ENCODE results near the gene MTMR12.
"Not testable (repeated sequence)": the region's sequence is repeated elsewhere in the genome, so short reads cannot be mapped to it uniquely, and the experiment has no call there.

MTMR12 gene

DNA sequence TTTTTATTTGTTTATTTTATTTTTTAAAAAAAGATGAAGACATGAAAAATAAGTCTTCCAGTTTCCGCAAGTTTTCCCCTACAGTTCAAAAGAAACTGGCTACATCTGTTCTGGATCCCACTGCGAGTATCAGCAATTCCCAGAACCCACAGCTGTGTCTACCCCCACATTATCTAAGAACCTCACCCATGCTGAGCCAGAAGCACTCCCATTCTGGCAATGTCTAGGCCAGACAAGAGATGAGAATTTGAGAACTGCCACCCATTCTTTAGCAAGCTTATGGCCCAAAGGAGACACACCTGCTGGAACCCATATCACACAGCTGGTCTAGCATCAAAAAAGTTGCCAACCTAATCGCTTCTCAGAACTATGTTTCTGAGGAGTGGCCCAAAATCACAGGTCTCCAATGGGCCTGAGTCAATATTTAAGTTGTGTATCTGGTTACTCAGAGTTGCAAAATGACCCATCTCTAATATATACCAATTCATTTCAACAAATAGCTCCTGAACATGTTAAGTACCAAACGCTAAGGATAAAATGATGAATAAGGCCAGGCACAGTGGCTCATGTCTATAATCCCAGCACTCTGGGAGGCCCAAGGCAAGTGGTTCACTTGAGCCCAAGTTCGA, 27.1 kb downstream of the MTMR12 start:
- H3K4me3 ChIP-seq (replicated peaks; ENCODE audit: low read depth, low read length): no peak overlapping the region
- no peak for DNase-seq (ENCODE audit: low read depth)
- TF ChIP-seq, protein P1, sequence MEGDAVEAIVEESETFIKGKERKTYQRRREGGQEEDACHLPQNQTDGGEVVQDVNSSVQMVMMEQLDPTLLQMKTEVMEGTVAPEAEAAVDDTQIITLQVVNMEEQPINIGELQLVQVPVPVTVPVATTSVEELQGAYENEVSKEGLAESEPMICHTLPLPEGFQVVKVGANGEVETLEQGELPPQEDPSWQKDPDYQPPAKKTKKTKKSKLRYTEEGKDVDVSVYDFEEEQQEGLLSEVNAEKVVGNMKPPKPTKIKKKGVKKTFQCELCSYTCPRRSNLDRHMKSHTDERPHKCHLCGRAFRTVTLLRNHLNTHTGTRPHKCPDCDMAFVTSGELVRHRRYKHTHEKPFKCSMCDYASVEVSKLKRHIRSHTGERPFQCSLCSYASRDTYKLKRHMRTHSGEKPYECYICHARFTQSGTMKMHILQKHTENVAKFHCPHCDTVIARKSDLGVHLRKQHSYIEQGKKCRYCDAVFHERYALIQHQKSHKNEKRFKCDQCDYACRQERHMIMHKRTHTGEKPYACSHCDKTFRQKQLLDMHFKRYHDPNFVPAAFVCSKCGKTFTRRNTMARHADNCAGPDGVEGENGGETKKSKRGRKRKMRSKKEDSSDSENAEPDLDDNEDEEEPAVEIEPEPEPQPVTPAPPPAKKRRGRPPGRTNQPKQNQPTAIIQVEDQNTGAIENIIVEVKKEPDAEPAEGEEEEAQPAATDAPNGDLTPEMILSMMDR (IDR thresholded peaks at IDR 0.05; ENCODE audit: low read length, missing control alignments): no peak

DNA sequence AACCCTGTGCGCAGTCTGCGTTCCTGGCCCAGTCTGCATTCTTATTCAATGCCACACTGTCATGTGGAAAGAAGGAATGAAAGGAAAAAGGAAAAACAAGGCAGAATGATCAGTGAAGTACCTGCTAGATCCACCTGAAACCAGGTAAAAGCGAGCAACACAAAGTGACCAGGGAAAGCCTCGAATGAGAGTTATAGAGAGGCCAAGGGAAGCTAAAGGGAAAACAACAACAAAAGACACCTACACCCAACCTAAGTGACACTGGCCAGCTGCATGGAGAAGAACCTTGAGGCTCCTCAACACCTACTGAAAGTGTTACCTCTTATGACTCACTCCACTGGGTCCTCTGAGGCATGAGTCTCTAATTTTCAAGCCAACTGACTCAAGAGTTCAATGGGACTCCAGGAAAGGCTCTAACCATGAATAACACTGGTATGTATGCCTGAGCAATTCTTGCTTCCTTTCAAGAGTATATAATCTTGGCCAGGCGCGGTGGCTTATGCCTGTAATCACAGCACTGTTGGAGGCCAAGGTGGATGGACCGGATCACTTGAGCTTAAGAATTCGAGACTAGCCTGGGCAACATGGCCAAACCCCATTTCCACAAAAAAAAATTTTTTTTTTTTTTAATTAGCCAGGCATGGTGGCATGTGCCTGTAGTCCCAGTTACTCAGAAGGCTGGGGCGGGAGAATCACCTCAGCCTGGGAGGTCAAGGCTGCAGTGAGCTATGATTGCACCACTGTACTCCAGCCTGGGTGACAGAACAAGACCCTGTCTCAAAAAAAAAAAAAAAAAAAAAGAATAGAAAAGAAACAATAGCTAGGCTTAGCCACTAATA, 29.0 kb downstream of the MTMR12 start:
- no peak overlapping the region for H3K4me3 ChIP-seq (replicated peaks; ENCODE audit: low read depth, low read length)
- TF ChIP-seq, protein P1 (IDR thresholded peaks at IDR 0.05; ENCODE audit: low read length, missing control alignments): no peak
- peak; percentile 50 for DNase-seq (ENCODE audit: low read depth)

DNA sequence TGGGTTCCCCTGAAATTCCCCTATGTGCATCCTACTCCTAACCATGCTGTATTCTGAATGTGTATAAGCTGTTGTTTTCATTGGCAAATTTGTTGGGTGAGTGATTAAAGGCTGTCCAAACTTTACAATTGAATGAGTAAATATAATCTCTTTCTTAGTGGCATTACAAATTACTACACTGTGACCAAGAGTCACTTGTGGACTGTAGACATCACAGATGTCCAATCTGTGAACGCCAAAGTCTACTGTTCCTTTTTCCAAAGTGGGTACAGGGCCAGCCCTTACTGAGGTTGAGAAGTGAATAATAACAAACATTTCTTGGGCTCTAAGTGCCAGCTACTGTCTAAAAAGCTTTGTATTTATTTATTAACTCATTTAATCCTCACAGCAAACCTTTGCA, 29.7 kb downstream of the MTMR12 start:
- no peak for DNase-seq (ENCODE audit: low read depth)
- no peak overlapping the region for H3K4me3 ChIP-seq (replicated peaks; ENCODE audit: low read depth, low read length)

DNA sequence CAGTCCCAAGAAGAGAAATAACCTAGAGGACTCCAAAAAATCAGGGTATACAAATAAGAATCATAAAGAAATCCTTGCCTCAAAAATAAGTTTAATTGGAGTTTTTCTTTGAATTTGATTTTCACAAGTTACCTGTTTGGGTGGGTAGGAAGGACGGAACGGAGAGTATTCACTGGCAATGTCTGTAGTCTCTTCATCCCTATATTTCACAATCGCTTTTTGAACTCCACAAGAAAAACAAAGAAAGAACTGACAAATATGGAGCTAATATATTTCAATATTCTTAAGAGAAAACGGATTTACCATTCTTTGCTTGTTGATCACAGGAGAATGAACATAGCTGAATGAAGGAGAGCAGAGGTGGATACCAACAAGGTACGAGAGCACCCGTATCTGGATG, 30.1 kb downstream of the MTMR12 start:
- no peak overlapping the region for H3K4me3 ChIP-seq (replicated peaks; ENCODE audit: low read depth, low read length)
- TF ChIP-seq, protein P1 (IDR thresholded peaks at IDR 0.05; ENCODE audit: low read length, missing control alignments): no peak
- DNase-seq (ENCODE audit: low read depth): no peak

More for the DNA sequence above, 29.7 kb downstream of the MTMR12 start:
- TF ChIP-seq, protein P1 (IDR thresholded peaks at IDR 0.05; ENCODE audit: low read length, missing control alignments): no peak

DNA sequence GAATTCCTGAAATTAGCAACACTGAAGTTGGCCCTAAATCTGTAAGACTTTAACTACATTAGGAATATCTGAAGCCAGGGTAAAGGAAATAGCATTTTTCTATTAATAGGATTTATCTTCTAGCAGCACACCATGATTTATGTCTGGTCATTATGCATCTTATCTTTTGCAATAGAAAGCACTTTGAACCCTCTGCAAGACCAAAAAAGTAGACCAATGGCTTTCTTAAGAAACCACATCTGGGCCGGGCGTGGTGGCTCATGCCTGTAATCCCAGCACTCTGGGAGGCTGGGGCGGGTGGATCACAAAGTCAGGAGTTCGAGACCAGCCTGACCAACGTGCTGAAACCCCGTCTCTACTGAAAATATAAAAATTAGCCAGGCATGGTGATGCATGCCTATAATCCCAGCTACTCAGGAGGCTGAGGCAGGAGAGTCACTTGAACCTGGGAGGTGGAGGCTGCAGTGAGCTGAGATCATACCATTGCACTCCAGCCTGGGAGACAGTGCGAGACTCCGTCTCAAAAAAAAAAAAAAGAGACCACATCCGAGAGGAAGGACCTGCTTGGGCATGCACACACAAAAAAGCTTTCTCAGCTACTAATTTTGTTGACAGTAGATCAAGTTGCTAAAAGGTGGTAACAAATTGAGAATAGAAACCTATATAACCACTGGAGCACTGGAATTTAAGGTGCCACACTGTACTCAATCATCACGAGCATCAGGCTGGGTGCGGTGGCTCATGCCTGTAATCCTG, 31.2 kb downstream of the MTMR12 start:
- DNase-seq (ENCODE audit: low read depth); H3K4me3 ChIP-seq (replicated peaks; ENCODE audit: low read depth, low read length): not testable (repeated sequence)

DNA sequence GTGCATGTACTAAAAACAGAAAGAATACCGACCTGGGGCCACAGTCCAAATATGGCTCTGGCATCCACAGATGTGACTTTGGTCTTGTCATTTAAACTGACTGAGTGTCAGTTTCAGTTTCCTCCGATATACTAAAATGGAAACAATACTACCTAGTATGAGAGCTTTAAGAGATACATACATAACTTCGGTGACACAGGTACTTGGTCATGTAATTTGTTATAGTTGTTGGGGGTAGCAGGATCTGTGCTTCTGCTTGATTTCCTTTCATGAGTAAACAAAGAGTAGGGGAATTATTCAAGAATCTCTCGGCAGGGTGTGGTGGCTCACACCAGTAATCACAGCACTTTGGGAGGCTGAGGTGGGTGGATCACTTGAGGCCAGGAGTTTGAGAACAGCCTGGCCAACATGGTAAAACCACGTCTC, 32.1 kb downstream of the MTMR12 start:
- no peak overlapping the region for H3K4me3 ChIP-seq (replicated peaks; ENCODE audit: low read depth, low read length)
- TF ChIP-seq, protein P1 (IDR thresholded peaks at IDR 0.05; ENCODE audit: low read length, missing control alignments): no peak
- DNase-seq (ENCODE audit: low read depth): no peak

DNA sequence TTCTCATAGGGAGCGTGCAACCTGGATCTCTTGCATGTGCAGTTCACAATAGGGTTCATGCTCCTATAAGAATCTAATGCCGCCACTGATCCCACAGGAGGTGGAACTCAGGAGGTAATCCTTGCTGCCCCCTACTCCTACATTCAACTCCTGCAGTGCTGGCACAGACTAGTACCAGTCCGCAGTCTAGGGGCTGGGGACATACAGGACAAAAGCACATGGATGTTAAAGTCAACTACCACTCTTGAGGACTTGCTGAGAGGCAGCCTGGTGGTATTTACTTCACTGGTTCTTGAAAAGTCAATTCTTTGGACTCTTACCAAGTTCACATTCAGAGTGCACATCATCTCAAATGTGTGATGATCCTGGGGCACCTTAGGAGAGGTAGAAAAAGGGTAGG, 33.0 kb downstream of the MTMR12 start:
- no peak overlapping the region for H3K4me3 ChIP-seq (replicated peaks; ENCODE audit: low read depth, low read length)
- DNase-seq (ENCODE audit: low read depth): no peak
- TF ChIP-seq, protein P1 (IDR thresholded peaks at IDR 0.05; ENCODE audit: low read length, missing control alignments): no peak

All from fibroblast of pulmonary artery (primary cell).